Subcutaneous abdominal adipose tissue (tissue), 5 donors: Measurements from ENCODE around the gene MOB4.
"Not testable (repeated sequence)": the region's sequence is repeated elsewhere in the genome, so short reads cannot be mapped to it uniquely, and the experiment has no call there.

Experiments used
- H3K27ac ChIP-seq: one replicate; pipeline ENCODE4 v1.7.0; 2013; ENCODE audit warnings: low read depth, mild to moderate bottlenecking, inconsistent platforms, low read length, moderate library complexity
- H3K27me3 ChIP-seq, 5 donors: one replicate each; pipeline ENCODE4 v1.7.0; 2013; ENCODE audit warnings: low read length in 5 of 5, inconsistent platforms in 1 of 5; ENCODE audit not compliant: control insufficient read depth in 5 of 5, insufficient read depth in 4 of 5
- H3K36me3 ChIP-seq, 5 donors: one replicate each; pipeline ENCODE4 v1.7.0; 2013; ENCODE audit warnings: low read length in 5 of 5; ENCODE audit not compliant: control insufficient read depth in 5 of 5, insufficient read depth in 5 of 5
- H3K4me1 ChIP-seq, 5 donors: one replicate each; pipeline ENCODE4 v1.7.0; 2013; ENCODE audit warnings: low read length in 5 of 5, mild to moderate bottlenecking in 3 of 5, moderate library complexity in 1 of 5; ENCODE audit not compliant: control insufficient read depth in 5 of 5, insufficient read depth in 5 of 5
- H3K4me3 ChIP-seq, 5 donors: one replicate each; pipeline ENCODE4 v1.7.0; 2013; ENCODE audit warnings: low read length in 5 of 5, low read depth in 1 of 5
- H3K9ac ChIP-seq, 5 donors: one replicate each; pipeline ENCODE4 v1.7.0; 2013; ENCODE audit warnings: low read length in 5 of 5, mild to moderate bottlenecking in 4 of 5, moderate library complexity in 3 of 5
- H3K9me3 ChIP-seq, 5 donors: one replicate each; pipeline ENCODE4 v1.7.0; 2013; ENCODE audit warnings: low read length in 5 of 5; ENCODE audit not compliant: control insufficient read depth in 5 of 5
- donor health status: healthy.
- donor health status: healthy.
- donor health status: healthy.
- donor health status: healthy.
- donor health status: healthy.

Gene MOB4

GRCh38 chr2:197515739-197516392 lies at the start of gene MOB4:
Gene MOB4 (plus strand): TSS chr2:197516066. CDS start chr2:197516087, 21 bp downstream.
- Histone ChIP-seq H3K27me3 (no peaks in the 10 kb centered on the region), H3K9me3 (no peaks in the 10 kb centered on the region), H3K9ac (peak within 1 kb of the TSS; percentile 96 to 100 (median 97)), H3K4me1 (peaks cover 0 to 27% (median 20%) of the 10 kb centered on the region in 5 donors), H3K27ac (peak within 1 kb of the TSS; percentile 84), H3K36me3 (no peaks in the 10 kb centered on the region), H3K4me3 (peak within 1 kb of the TSS; percentile 82 to 97 (median 95))

GRCh38 chr2:197472166-197472565 lies 43.7 kb upstream of the MOB4 start:
- Histone ChIP-seq H3K27ac (no peak overlapping the region), H3K4me3 (no peak overlapping the region), H3K9ac (no peak overlapping the region), H3K9me3 (no peaks in the 10 kb centered on the region), H3K4me1 (no peaks in the 10 kb centered on the region), H3K27me3 (no peaks in the 10 kb centered on the region), H3K36me3 (peaks cover 26 to 82% (median 66%) of the 10 kb centered on the region in 5 donors)

- Histone ChIP-seq H3K4me3 (no peak overlapping the region), H3K36me3 (peaks cover 14 to 55% (median 44%) of the 10 kb centered on the region in 5 donors), H3K9me3 (no peaks in the 10 kb centered on the region), H3K27me3 (no peaks in the 10 kb centered on the region), H3K9ac (no peak overlapping the region), H3K4me1 (peaks cover 0 to 8% (median 0%) of the 10 kb centered on the region in 5 donors), H3K27ac (no peak overlapping the region)
Measured at GRCh38 chr2:197477797-197478196, 38.1 kb upstream of the MOB4 start.

GRCh38 chr2:197480165-197481036 lies 35.5 kb upstream of the MOB4 start:
- H3K36me3 ChIP-seq, result peaks cover under 1 to 32% (median 28%) of the 10 kb centered on the region in 5 donors
- H3K4me1 ChIP-seq, result peaks cover 0 to 8% (median 0%) of the 10 kb centered on the region in 5 donors
- H3K27ac ChIP-seq, result no peak overlapping the region
- H3K4me3 ChIP-seq, result no peak overlapping the region
- peaks cover 0 to 10% (median 4%) of the 10 kb centered on the region in 5 donors for H3K9me3 ChIP-seq
- no peak overlapping the region for H3K9ac ChIP-seq
- no peaks in the 10 kb centered on the region for H3K27me3 ChIP-seq

GRCh38 chr2:197484248-197484647 lies 31.6 kb upstream of the MOB4 start:
- H3K27ac ChIP-seq, H3K27me3 ChIP-seq, H3K4me3 ChIP-seq, H3K4me1 ChIP-seq, H3K9ac ChIP-seq: not testable (repeated sequence)
- Histone ChIP-seq H3K9me3 (peaks cover 0 to 10% (median 4%) of the 10 kb centered on the region in 5 donors), H3K36me3 (peaks cover 26 to 40% (median 36%) of the 10 kb centered on the region in 5 donors)

GRCh38 chr2:197486175-197486574 lies 29.7 kb upstream of the MOB4 start:
- no peak overlapping the region for H3K27ac ChIP-seq
- H3K4me3 ChIP-seq, result no peak overlapping the region
- H3K9ac ChIP-seq, result no peak overlapping the region
- peaks cover 34 to 54% (median 49%) of the 10 kb centered on the region in 5 donors for H3K36me3 ChIP-seq
- peaks cover 0 to 10% (median 4%) of the 10 kb centered on the region in 5 donors for H3K9me3 ChIP-seq
- H3K27me3 ChIP-seq, result no peaks in the 10 kb centered on the region
- no peaks in the 10 kb centered on the region for H3K4me1 ChIP-seq

- Histone ChIP-seq H3K9ac (no peak overlapping the region), H3K9me3 (peaks cover 0 to 10% (median 4%) of the 10 kb centered on the region in 5 donors), H3K4me3 (no peak overlapping the region), H3K27me3 (no peaks in the 10 kb centered on the region), H3K4me1 (no peaks in the 10 kb centered on the region), H3K36me3 (peaks cover 34 to 64% (median 60%) of the 10 kb centered on the region in 5 donors), H3K27ac (no peak overlapping the region)
Measured at GRCh38 chr2:197487385-197487784, 28.5 kb upstream of the MOB4 start.

- Histone ChIP-seq H3K9ac (no peak overlapping the region), H3K4me1 (peaks cover 0 to 22% (median 19%) of the 10 kb centered on the region in 5 donors), H3K36me3 (peaks cover 30 to 72% (median 59%) of the 10 kb centered on the region in 5 donors)
Measured at GRCh38 chr2:197495433-197496134, 20.3 kb upstream of the MOB4 start.

GRCh38 chr2:197496695-197497094 lies 19.2 kb upstream of the MOB4 start:
- Histone ChIP-seq H3K27me3 (no peaks in the 10 kb centered on the region), H3K9me3 (no peaks in the 10 kb centered on the region), H3K36me3 (peaks cover 30 to 62% (median 50%) of the 10 kb centered on the region in 5 donors), H3K9ac (no peak overlapping the region), H3K27ac (peak overlapping the region; percentile 96), H3K4me1 (peaks cover 2 to 32% (median 30%) of the 10 kb centered on the region in 5 donors), H3K4me3 (no peak overlapping the region)

More at GRCh38 chr2:197495433-197496134, 20.3 kb upstream of the MOB4 start:
- Histone ChIP-seq H3K27me3 (no peaks in the 10 kb centered on the region), H3K4me3 (no peak overlapping the region), H3K27ac (no peak overlapping the region), H3K9me3 (no peaks in the 10 kb centered on the region)
